ENCODE results near the gene KCTD10.

GRCh38 chr12:109481863-109482262, 4.8 kb upstream of the KCTD10 start:
- no peak for TF ChIP-seq CEBPB (IDR thresholded peaks at IDR 0.05)
- TF ChIP-seq CREB1 (IDR thresholded peaks at IDR 0.05; ENCODE audit: low read depth): no peak
- no peak for TF ChIP-seq NFIC (IDR thresholded peaks at IDR 0.05)
- no peak for TF ChIP-seq EP300 (IDR thresholded peaks at IDR 0.05; ENCODE audit: borderline replicate concordance)
- TF ChIP-seq, protein P1, sequence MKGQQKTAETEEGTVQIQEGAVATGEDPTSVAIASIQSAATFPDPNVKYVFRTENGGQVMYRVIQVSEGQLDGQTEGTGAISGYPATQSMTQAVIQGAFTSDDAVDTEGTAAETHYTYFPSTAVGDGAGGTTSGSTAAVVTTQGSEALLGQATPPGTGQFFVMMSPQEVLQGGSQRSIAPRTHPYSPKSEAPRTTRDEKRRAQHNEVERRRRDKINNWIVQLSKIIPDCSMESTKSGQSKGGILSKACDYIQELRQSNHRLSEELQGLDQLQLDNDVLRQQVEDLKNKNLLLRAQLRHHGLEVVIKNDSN (IDR thresholded peaks at IDR 0.05): no peak
- no peak for TF ChIP-seq TCF12 (IDR thresholded peaks at IDR 0.05; ENCODE audit: low read depth)
- TF ChIP-seq RAD21 (IDR thresholded peaks at IDR 0.05; ENCODE audit: low read depth): no peak
- TF ChIP-seq TEAD4 (IDR thresholded peaks at IDR 0.05): no peak
- TF ChIP-seq, protein P2, sequence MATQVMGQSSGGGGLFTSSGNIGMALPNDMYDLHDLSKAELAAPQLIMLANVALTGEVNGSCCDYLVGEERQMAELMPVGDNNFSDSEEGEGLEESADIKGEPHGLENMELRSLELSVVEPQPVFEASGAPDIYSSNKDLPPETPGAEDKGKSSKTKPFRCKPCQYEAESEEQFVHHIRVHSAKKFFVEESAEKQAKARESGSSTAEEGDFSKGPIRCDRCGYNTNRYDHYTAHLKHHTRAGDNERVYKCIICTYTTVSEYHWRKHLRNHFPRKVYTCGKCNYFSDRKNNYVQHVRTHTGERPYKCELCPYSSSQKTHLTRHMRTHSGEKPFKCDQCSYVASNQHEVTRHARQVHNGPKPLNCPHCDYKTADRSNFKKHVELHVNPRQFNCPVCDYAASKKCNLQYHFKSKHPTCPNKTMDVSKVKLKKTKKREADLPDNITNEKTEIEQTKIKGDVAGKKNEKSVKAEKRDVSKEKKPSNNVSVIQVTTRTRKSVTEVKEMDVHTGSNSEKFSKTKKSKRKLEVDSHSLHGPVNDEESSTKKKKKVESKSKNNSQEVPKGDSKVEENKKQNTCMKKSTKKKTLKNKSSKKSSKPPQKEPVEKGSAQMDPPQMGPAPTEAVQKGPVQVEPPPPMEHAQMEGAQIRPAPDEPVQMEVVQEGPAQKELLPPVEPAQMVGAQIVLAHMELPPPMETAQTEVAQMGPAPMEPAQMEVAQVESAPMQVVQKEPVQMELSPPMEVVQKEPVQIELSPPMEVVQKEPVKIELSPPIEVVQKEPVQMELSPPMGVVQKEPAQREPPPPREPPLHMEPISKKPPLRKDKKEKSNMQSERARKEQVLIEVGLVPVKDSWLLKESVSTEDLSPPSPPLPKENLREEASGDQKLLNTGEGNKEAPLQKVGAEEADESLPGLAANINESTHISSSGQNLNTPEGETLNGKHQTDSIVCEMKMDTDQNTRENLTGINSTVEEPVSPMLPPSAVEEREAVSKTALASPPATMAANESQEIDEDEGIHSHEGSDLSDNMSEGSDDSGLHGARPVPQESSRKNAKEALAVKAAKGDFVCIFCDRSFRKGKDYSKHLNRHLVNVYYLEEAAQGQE (IDR thresholded peaks at IDR 0.05; ENCODE audit: low read depth): no peak

Measured in Ishikawa (cell line).